T-helper 2 cell (primary cell): Measurements from ENCODE around the gene TNFRSF6B.
"Not testable (repeated sequence)": the region's sequence is repeated elsewhere in the genome, so short reads cannot be mapped to it uniquely, and the experiment has no call there.

Experiments
- DNase-seq, 5 experiments: peaks; one replicate each; pipeline versions ENCODE4 v3.0.0 to v3.0.0-alpha.2; 2012 to 2022
- total RNA-seq, 2 donors: gene quantifications; one replicate each; lab custom pipeline; 2026; lab: John Stamatoyannopoulos, UW

TNFRSF6B gene
- 0 reads per million in 2 donors for total RNA-seq

- peak in 1 of 5 experiments; percentile 31 for DNase-seq
Measured at GRCh38 chr20:63696628-63697356, at the start of gene TNFRSF6B. Gene TNFRSF6B (plus strand): TSS chr20:63696652. CDS start chr20:63696768, 116 bp downstream.

- no peak for DNase-seq
Measured at GRCh38 chr20:63648190-63648589, 48.3 kb upstream of the TNFRSF6B start.

GRCh38 chr20:63648895-63649589 lies 47.4 kb upstream of the TNFRSF6B start:
- DNase-seq = no peak

- not testable (repeated sequence) for DNase-seq
Measured at GRCh38 chr20:63650486-63650885, 46.0 kb upstream of the TNFRSF6B start.

- DNase-seq = peak in 1 of 5 experiments; percentile 32
Measured at GRCh38 chr20:63651942-63652191, 44.6 kb upstream of the TNFRSF6B start.

GRCh38 chr20:63652192-63652980 lies 44.1 kb upstream of the TNFRSF6B start:
- DNase-seq = peak in 3 of 5 experiments; percentile 17 to 42 (median 40)

- DNase-seq = peak; percentile 45 to 75 (median 53)
Measured at GRCh38 chr20:63653041-63653973, 43.1 kb upstream of the TNFRSF6B start, which contains the start of gene STMN3. Gene STMN3 (minus strand): TSS chr20:63653424. CDS start chr20:63653345, 79 bp downstream.

- no peak for DNase-seq
Measured at GRCh38 chr20:63653974-63654668, 42.3 kb upstream of the TNFRSF6B start.

GRCh38 chr20:63655249-63655648 lies 41.2 kb upstream of the TNFRSF6B start:
- DNase-seq = no peak

- DNase-seq = no peak
Measured at GRCh38 chr20:63656451-63656850, 40.0 kb upstream of the TNFRSF6B start.

GRCh38 chr20:63657260-63657936 lies 39.1 kb upstream of the TNFRSF6B start:
- DNase-seq = no peak

- DNase-seq = peak; percentile 73 to 91 (median 81)
Measured at GRCh38 chr20:63657937-63658748, 38.3 kb upstream of the TNFRSF6B start, which contains the start of gene RTEL1. Gene RTEL1 (plus strand): TSS chr20:63658312. CDS start chr20:63659403, 1,091 bp downstream.

- peak in 1 of 5 experiments; percentile 45 for DNase-seq
Measured at GRCh38 chr20:63658749-63659187, 37.7 kb upstream of the TNFRSF6B start.

GRCh38 chr20:63659370-63659769 lies 37.1 kb upstream of the TNFRSF6B start:
- no peak for DNase-seq

- not testable (repeated sequence) for DNase-seq
Measured at GRCh38 chr20:63660174-63660573, 36.3 kb upstream of the TNFRSF6B start.

GRCh38 chr20:63660622-63661021 lies 35.8 kb upstream of the TNFRSF6B start:
- DNase-seq = no peak

GRCh38 chr20:63661108-63661507 lies 35.3 kb upstream of the TNFRSF6B start:
- DNase-seq = no peak

GRCh38 chr20:63661959-63662812 lies 34.3 kb upstream of the TNFRSF6B start:
- no peak for DNase-seq

GRCh38 chr20:63662813-63663189 lies 33.7 kb upstream of the TNFRSF6B start:
- no peak for DNase-seq
